ENCODE results near the gene ARHGAP10.

ARHGAP10 gene

DNA sequence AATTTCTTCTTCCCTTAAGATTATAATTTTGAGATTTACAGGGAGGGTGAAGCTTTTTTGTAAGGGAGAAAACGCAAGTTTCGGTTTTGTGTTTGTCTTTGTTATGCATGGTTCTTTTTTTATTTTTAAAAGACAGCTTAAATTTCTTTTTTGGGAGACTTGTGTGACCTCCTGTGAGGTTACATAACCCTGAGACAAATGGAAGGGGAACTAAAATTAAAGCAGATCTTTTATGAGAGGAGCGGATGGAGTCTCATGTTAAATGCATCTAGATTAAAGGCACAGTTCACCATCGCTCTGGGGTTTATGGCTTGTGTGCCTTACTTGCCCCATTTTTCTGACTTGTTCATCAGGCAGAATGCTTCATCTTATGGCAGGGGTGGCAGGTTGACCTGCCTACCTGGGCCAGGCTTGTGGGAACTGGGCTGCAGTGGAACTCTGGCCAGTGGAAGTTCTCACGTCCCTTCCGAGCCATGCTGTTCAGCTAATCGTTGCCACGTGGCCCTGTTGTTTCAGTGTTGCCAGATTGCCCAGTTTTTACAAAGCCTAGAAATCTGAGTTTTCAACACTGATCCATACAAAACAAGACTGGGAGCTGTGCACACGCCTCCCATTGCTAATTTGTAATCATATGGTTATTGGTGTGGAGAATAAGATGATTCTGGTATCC lies 291.8 kb downstream of the ARHGAP10 start:
- DNase-seq, result no peak

DNA sequence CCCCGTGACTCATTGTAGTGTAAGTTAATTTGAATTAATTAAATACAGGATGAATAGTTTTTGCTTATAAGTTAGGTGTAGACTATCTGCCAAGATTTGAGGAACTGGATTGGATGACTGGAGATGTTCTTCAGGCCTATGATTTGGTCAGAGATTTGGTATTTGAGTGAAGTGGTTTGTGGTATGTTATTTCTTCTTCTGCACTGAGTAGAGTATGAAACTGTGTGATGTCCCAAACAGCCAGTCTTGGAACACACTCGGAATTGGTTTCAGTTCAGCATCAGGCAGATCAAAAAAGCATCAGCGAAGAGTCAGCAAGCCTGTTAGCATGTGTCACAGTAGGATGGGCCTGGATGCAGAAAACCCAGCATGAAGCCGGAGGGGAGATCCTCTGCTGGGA lies 294.1 kb downstream of the ARHGAP10 start:
- DNase-seq, result no peak

DNA sequence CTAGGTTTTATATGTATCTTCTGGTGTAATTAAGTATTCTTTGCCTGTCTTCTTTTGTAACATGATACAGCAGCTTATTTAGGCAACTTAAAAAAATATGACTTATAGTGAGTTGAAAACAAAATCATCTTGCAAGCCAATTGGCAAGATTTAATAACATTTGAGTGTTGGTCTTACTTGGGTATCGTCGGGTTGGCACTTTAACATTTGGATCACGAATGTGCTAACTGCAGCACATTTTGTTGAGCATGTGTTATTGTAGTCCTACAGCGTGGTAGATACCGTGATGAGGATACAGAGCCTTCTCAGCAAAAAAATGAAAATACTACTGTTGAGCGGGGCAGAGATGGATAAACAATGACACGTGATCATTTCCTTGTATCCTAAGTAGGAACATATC lies 295.3 kb downstream of the ARHGAP10 start:
- DNase-seq, result no peak

DNA sequence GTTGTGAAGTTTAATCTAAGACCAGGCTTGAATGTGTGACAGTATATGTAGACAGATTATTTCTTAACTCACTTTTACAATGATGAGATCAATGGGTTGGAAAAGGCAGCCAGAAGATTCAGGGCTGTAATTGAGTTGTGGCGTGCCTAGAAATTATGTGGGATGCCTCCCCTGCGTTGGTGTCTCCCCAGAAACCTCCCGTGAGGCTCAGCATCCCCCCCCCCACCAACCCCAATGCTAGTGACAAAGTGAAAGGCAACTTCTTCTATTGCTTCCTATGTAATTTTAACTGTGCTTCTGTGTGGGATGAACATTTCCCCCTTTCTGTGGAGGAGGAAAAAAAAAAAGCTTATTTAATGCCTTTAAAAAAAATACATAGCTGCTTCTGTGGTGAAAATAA lies 297.9 kb downstream of the ARHGAP10 start:
- no peak for DNase-seq

DNA sequence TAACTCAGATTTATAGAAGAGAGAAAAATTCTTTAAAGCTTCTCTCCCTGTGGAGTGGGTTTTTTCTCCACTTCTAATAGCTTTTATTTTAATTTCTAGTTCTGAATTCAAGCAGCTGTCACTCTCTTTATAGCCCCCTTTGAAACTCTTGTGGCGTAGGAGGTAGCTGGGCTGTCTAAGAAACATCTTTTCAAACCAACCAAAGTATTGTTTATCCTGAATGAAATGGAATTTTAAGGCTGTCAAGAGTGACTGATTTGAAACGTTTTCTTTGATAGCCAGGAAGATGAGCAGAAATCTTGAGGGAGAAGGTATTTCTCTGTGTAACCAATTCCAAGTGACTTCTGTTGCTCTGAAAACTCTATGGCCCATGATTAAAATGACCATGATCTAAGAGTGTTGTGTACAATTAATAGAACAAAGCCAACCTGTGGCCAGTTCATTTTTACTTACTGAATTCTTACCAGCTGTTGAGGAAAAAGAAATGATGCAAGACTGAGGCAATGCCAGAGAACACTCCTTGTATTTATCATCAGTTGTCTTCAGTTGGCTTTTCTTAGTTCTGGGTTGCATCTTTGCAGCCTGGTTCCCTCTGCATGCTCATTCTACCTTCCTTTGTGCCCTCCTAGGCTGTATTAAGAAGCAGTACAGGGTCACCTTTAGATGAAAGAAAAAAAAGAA lies 298.4 kb downstream of the ARHGAP10 start:
- no peak for DNase-seq

DNA sequence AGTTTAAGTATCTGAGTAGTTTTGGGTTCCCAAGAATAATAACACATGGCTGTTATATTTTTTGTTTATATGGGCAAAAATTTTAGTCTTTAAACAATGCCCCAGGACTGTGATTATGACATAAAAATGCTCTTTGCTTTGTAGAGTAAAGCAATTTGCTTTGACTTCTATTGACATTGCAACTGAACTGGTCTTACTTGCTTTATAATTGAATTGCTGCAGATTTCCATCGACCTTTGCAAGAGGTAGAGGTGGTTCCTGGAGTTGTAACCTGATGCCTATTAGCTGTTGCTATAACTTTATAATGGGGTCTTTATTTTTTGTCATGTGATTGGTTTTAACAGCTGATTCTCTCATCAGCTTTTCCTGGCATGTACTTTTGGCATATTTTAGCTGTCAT lies 302.9 kb downstream of the ARHGAP10 start:
- DNase-seq, result no peak

DNA sequence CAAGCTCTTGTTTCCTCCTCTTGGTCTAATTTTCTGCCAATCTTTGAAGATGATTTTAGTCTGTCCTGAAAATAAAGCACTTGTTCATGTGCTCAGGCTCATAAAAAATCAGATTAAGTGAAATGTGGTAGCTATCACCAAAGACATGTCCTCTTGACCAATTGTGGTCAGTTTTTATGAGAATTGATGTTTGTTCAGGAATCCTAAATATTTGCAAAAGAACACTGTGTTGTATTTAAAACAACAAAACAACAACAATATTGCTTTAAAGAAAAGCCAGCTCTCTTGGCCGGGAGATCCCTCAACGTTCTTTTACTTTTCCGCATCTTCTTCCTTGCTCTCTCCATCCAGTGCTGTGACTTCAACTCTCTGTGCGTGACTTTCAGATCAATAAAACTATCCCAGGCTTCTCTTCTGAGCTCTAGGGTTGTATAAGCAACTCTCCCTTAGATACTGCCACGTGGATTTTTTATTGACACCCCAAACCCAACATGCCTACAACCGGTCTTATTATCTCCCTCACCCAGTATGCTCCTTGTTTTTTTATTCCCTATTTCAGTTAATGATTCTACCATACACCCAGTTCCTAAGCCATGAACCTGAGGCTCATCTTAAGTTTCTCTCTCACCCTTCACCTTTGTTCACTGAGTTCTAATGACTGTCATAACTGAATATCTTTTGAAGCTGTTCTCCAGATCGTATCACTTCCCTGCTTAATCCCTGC lies 309.9 kb downstream of the ARHGAP10 start:
- DNase-seq, result no peak

DNA sequence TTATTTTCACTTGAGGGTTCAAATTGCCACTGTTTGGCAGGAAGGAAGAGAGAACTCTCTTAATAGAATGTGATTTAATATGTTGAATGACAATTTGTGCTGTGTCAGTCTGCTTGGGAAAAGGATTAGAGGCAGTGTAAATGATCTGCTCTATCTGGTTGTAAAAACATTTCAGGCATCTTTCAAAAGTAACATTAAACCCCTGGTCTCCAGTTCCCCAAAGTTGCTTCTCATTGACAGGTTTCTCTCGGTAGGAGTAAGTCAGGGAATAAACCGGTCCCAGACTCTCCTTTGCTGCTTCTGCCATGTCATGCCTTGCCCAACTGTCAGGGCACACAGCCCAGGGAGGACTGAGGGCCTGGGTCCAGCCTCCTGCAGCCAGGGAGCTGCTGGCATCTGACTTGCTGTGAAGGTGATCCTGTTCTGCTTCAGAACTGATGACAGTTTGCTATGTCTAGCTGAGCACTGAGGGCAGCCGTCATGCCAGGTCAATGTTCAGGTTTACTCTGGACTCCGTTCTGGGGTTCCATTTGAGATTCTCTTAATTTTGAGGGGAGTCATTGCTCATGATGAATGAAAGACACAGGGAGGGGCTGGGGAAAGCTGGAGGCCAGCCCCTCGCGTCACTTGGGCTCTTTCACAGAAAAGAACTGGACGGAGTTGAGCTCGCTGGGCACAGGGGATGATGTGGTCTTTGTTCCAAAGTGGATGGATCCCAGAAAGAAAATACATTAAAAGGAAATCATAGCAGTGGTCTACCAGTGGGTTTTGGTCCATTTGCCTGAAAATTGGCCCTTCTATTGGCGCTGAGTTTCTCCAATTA lies 312.4 kb downstream of the ARHGAP10 start:
- DNase-seq, result peak in 16 of 56 donors; percentile 3 to 48 (median 20)

DNA sequence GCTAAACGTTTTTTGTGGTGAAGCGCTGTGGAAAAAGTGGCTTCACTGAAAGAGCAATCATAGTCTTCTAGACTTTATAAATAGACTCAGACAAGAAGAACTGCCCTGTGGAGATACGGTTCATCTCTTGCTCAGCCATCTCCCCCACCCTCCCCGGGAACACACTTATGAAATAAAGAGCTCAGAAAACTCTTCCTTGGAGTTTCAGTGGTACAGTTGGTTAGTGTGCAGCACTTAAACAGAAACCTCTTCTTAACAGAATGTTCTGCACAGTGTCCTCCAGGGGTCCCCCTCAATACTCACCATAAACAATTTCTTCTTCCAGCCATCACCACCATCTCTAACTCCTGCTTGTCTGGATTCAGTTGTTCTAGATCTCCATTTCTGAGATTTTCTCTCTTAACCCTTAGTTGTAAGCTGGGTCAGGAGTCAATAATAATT lies 313.0 kb downstream of the ARHGAP10 start:
- no peak for DNase-seq

DNA sequence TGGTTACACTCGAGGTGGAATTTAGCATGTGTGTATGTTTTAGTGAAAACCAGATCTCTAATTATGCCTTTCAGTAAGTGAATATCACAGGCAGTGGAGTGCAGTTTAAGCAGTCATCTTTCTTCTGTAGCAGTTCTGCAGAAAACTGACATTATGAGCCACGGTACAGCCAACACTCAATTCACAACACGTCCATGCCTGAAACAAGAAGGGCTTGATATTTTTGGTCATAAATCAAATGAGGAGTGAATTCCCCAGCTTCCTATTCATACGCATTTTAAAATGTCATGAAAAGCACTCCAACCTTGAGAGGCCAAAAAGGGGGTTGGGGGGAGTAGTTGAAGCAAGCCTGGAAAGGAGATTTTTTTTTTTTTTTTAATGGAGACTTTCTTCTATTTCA lies 316.7 kb downstream of the ARHGAP10 start:
- no peak for DNase-seq

DNA sequence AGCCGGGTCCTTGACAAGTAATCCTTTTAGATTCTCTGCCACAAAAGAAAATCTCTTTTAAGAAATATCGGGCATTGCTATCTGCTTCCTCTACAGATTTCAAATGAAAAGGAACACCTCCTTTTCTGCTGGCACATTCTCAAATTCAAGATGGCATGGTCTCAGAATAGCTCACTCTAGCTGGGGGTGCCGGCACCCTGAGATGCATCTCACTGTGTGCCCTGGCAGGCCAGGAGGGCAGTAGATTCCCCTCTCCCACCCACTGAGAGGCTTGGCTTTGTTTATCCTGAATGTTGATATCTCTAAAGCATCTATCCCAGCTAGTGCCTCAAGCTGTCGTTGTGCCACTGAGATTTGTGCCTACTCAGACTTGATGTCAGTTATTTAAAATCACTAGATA lies 319.5 kb downstream of the ARHGAP10 start:
- DNase-seq, result no peak

DNA sequence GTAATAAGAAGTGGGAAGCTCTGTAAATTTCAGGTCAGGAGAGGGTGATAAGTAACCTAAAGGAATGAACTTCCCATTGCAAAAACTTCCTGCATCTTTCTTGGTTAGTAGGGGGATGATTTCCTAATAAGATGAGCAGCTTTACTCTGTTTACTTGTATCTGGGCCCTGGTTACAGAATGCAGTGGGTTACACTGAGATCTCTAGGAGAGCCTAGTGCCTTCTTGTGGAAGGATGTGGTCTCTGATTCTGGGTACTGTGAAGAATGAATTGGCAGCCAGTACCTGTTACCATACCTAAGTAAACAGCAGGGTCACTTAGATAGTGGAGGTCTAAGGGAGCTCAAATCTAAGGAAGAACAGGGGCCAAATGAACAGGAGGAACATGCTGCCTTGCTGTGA lies 320.6 kb downstream of the ARHGAP10 start:
- no peak for DNase-seq

DNA sequence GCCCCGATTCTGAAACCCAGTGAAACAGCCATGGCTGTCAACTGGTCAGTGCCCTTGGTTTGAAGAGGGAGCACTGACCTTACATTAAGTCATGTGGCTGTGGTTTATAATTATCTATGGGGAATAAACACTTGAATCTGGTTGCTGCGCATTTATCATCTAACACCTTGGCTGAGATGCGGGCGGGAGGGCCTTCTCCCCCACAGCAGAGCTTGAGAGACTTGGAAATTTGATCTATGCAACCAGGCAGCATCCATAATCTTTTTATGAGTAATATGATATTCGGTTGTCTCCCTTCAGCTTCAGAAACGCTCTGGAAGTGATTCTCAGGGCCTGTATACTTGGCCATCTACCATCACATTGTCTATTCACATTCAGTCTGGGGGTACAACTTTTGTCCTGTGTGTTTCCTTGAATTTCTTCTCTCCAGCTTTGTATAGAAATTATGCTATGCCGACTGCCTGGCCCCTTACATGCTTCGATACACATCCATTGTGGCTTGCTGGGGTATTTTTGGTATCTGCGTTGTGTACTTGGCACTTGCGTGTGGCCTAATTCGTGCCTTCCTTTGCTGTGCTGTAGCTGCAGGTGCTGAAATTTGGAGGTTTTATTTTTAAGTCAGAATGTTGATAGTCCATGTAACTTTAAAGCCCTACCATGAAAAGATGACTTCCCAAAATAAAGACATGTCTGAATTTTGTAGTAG lies 321.6 kb downstream of the ARHGAP10 start:
- DNase-seq, result no peak

DNA sequence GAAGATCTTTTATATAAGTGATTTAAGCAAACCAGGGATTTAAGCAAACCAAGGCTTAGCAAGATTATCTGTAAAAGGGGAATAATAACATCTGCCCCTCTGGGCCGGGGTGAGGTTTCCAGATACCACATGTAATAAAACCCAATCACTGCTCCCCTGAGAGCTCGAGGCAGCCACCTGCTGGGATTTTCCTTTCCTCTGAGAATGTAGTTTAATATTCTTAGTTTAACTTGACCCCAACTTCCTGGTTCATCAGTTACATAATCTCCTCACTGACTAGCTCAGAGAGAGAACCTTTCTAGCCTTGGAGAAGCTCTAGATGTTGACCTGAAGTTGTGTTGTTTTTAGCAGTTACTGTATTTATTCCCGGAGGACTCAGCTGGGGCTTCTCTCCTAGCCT lies 322.4 kb downstream of the ARHGAP10 start:
- no peak for DNase-seq

DNA sequence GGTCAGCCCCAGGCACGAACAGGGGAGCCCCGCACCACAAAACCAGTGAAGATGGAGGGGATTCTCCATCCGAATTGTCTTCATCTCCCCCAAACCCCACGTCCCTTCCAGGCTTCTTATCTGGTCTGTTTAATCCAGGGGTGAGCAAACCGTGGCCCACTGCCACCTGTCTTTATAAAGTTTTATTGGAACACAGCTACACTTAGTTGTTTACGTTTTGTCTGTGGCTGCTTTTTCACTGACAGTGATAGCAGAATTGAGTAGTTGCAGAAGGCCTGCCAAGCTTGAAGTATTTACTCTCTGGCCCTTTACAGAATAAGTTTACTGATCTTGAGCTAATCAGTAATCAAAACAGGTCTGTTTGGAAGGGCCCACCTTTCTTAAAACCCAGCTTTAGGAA lies 324.0 kb downstream of the ARHGAP10 start:
- DNase-seq, result no peak

DNA sequence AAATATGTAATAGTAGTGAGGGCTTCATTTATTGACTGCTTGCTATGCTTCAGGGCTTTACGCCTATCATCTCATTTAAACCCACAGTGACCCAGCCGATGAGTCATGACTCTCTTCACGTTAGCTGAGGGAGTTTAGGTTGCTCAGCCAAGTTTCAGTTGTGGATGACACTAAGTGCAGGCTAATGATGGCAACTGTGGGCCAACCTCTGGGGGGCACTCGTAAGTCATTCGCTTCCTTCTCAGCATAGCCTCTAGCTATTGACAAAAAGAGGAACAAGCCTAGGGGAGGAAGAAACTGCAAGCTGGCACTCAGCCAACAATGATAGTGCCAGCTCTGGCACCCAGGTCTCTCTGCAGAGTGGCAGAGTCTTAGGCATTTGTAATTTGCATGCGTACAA lies 325.0 kb downstream of the ARHGAP10 start:
- DNase-seq, result peak in 35 of 56 donors; percentile 4 to 75 (median 27)

DNA sequence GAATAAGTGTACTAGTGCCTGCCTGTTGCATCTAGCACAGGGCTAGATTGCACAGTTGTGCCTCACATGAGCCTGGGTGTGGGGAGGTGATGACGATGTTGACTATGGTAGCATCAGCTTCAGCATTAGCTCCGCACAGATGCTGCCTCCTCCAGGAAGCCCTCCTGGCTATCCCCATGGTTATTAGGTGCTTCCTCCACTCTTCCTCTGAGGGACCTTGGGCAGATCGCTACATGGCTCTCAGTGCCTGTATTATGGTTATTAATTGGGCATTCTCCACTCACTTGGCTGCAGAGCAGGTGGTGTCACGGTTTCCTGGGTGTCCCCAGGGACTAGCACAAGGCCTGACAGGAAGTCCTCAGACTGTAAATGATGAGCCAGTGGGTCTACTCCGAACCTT lies 325.6 kb downstream of the ARHGAP10 start:
- peak in 1 of 56 donors; percentile 7 for DNase-seq

DNA sequence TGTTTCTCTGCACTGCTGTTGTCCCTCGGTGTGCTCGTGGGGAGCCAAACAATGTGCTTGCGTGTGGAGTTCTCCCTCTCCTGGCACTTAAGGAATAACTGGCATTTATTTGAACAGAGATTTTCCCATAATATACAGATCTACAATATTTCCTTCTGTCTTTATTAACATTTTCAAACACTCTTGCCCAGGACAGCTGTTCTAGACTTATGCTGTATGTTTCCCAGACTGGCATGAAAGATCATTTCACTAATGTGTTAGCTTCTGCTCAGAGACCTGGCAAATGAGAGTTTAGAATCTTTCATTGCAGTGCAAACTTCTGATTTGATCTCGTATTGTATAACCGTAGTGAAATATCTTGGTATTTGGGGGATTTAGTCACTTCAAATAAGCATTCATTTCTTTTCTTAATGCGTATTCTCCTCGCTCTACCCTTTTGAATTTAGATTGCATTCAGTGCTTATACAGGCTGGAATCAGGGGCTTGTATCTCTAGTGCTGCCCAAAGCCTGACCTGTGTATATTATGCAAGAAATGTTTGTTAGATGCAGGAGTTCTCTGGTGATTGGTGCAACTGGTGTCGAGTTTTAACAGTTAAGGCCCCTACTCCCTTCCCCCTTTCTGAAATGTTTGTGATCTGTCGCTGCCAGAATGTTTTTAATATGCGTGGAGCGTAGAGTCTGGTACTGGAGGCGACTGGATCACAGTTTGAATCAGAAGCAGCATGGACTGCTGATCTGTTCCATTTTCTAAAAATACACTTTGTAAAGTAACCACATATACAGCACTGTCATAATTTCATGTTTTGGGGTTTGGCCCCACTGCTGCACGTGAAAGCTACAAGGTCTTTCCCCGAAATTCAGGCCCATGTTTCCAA lies 326.3 kb downstream of the ARHGAP10 start:
- peak in 11 of 56 donors; percentile 2 to 62 (median 20) for DNase-seq

DNA sequence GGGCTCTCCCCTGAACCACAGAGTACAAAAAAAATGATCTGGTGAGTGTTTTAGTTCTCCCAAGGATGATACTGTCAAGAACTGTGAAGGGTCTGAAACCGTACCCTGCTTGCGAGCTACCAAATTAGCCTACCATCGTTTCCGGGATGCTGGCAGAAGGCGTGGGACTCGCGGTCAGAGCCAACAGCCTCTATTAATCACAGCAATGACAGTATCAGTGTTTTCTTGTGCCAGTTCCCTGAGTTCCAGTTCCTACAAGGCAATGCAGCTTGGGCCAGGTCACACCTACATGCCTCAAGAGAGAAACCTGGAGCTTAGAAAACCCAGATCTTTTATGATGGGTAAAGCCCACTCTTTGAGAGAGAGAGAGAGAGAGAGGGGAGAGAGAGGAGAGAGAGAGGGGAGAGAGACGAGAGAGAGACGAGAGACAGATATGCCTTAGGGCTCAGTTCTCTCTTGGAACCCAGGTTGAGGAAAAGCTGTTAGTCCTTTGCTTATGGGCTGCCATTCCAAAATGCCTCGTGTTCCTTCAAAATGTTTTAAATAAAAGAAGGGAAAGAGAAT lies 327.8 kb downstream of the ARHGAP10 start:
- no peak for DNase-seq

Measured in amygdala (tissue), 56 donors.